GM12878 (cell line): ENCODE data around the gene SLC5A8. TPM values are rescaled to one million over a fixed set of nuclear protein-coding genes. Genes with fewer than 3 reads are reported as not detected.

ENCODE experiments used
- ATAC-seq: fragments of 200-7000 bp; cut with Tn5 transposase; 3 replicates; pipeline ENCODE4 v1.9.1; 2020; ENCODE audit warnings: mild to moderate bottlenecking, moderate library complexity
- BruUV-seq: library from RNA; stranded (reverse); fragments of 400-500 nt; replicated peaks from 2 replicates; lab custom pipeline; 2021; lab: Mats Ljungman, UMichigan
- CTCF ChIA-PET: fragments of 300-600 bp; sonication (Branson Sonifier 250); formaldehyde crosslinking; extraction: SDS; loops from one replicate; lab custom pipeline; 2021; ENCODE audit warnings: inconsistent platforms; lab: Yijun Ruan, JAX
- POLR2A ChIA-PET: fragments of 350-600 bp; formaldehyde crosslinking; extraction: SDS; loops from one replicate; lab custom pipeline; 2021; ENCODE audit warnings: inconsistent platforms; lab: Charles Lee
- RAD21 ChIA-PET: fragments of 300-600 bp; sonication (Branson Sonifier 250); formaldehyde crosslinking; loops from one replicate; lab custom pipeline; 2023; ENCODE audit warnings: antibody characterized with exemption; ENCODE audit not compliant: unreplicated experiment; lab: Charles Lee
- SMC1A ChIA-PET: fragments of 300-600 bp; sonication (Branson Sonifier 250); formaldehyde crosslinking; loops from one replicate; lab custom pipeline; 2023; ENCODE audit not compliant: unreplicated experiment, uncharacterized antibody; lab: Charles Lee
- DNase-seq: peaks from one replicate; pipeline ENCODE4 v3.0.0-alpha.2; 2011; ENCODE audit warnings: low read depth, low spot score
- FAIRE-seq: peaks from 3 replicates; lab custom pipeline; 2011; peaks lifted over from hg19 to GRCh38; lab: Jason Lieb, UNC
- H2AFZ ChIP-seq: 2 replicates; pipeline ENCODE4 v1.6.0; 2011; ENCODE audit warnings: low read depth, low read length, control low read depth; ENCODE audit not compliant: control insufficient read depth
- H3K27ac ChIP-seq: 2 replicates; pipeline ENCODE4 v1.5.1; 2011; ENCODE audit warnings: control low read depth; ENCODE audit not compliant: control insufficient read depth, insufficient read depth
- H3K27me3 ChIP-seq, 2 experiments: replicated peaks in 1 of 2; 2 replicates each; pipeline versions ENCODE4 v1.6.0 to v1.6.1; 2011; ENCODE audit warnings: low read length in 1 of 2; ENCODE audit not compliant: control insufficient read depth in 2 of 2, insufficient read depth in 2 of 2
- H3K36me3 ChIP-seq, 2 experiments: 2 replicates each; pipeline ENCODE4 v1.5.1; 2011; ENCODE audit warnings: low read length in 1 of 2; ENCODE audit not compliant: control insufficient read depth in 2 of 2, insufficient read depth in 2 of 2
- H3K4me1 ChIP-seq: 2 replicates; pipeline ENCODE4 v1.6.1; 2011; ENCODE audit warnings: mild to moderate bottlenecking, low read length, moderate library complexity, mixed read lengths; ENCODE audit not compliant: control insufficient read depth, insufficient read depth
- H3K4me2 ChIP-seq: 2 replicates; pipeline ENCODE4 v1.6.0; 2011; ENCODE audit warnings: control low read depth; ENCODE audit not compliant: control insufficient read depth, insufficient read depth
- H3K4me3 ChIP-seq: fragments of 200-600 bp; sonication (generic); 2 replicates; pipeline ENCODE4 v1.5.1; 2016
- H3K79me2 ChIP-seq: 2 replicates; pipeline ENCODE4 v1.6.0; 2011; ENCODE audit warnings: low read length; ENCODE audit not compliant: control insufficient read depth, insufficient read depth
- H3K9ac ChIP-seq: 2 replicates; pipeline ENCODE4 v1.8.0; 2011; ENCODE audit warnings: low read length, control low read depth, mixed read lengths; ENCODE audit not compliant: control insufficient read depth, insufficient read depth
- H3K9me3 ChIP-seq: replicated peaks from 3 replicates; pipeline ENCODE4 v1.5.1; 2011; ENCODE audit warnings: mild to moderate bottlenecking, low read length; ENCODE audit not compliant: control insufficient read depth, insufficient read depth
- H4K20me1 ChIP-seq: 2 replicates; pipeline ENCODE4 v1.6.0; 2011; ENCODE audit not compliant: control insufficient read depth, insufficient read depth
- NFYB ChIP-seq: IDR thresholded peaks from 2 replicates; pipeline ENCODE4 v1.6.1; 2011; ENCODE audit warnings: low read depth, mild to moderate bottlenecking, low read length, improper control_type of control experiment, moderate library complexity; ENCODE audit not compliant: insufficient read depth
- TCF12 ChIP-seq: IDR thresholded peaks from 2 replicates; pipeline ENCODE4 v1.6.1; 2011; ENCODE audit warnings: low read depth, mild to moderate bottlenecking, low read length
- WGBS: methylation state at CpG from one replicate; pipeline ENCODE4 v1.1.6; 2016; ENCODE audit warnings: low lambda C conversion rate; ENCODE audit not compliant: insufficient replicate concordance, insufficient coverage; ENCODE audit errors: missing lambda C conversion rate; 5-methylcytosine and 5-hydroxymethylcytosine counted together
- in situ Hi-C: fragments of 300-500 bp; cut with MboI; formaldehyde crosslinking; loops from 9 replicates; pipeline ENCODE4 v1.14.3; 2018; ENCODE audit warnings: mixed read lengths
- intact Hi-C: fragments of 100-400 bp; cut with micrococcal nuclease; formaldehyde crosslinking; loops from one replicate; pipeline ENCODE4 v1.14.2; 2022; ENCODE audit not compliant: unreplicated experiment
- polyA plus RNA-seq, 11 experiments: library from polyadenylated mRNA; depleted of rRNA in 4 of 11; unstranded in 6 of 11; stranded (reverse) in 5 of 11; fragments of >200 nt; fragmentation: Nextera tagmentation in 4 of 11; fragmentation: Illumina TruSeq in 1 of 11; extraction: Ambion mirVana in 4 of 11; extraction: Trizol in 1 of 11; gene quantifications; 1 replicate in 1 of 11; 2 replicates in 10 of 11; pipeline versions ENCODE4 v1.2.1 to v1.2.3, GENCODE V29; 2011 to 2016; ENCODE audit warnings: inconsistent platforms in 2 of 11, missing spikeins in 2 of 11, low read depth in 1 of 11
- total RNA-seq, 4 experiments: library from RNA; depleted of rRNA in 3 of 4; stranded (reverse); fragments of >200 nt in 3 of 4; fragmentation: Illumina TruSeq in 1 of 4; extraction: Trizol in 1 of 4; gene quantifications; 2 replicates each; pipeline versions ENCODE4 v1.2.1 to v1.2.3, GENCODE V29; 2013 to 2021
- TF ChIP-seq, protein P1 (sequence below): fragments of 450-650 bp; IDR thresholded peaks from 2 replicates; pipeline ENCODE4 v1.6.1; 2017; ENCODE audit warnings: mild to moderate bottlenecking, moderate library complexity

The SLC5A8 gene
- total and polyA plus RNA-seq, 10 of the 15 experiments (the other 5 are each of a cell fraction or from before 2014, with no cell fraction given), result not detected

DNA sequence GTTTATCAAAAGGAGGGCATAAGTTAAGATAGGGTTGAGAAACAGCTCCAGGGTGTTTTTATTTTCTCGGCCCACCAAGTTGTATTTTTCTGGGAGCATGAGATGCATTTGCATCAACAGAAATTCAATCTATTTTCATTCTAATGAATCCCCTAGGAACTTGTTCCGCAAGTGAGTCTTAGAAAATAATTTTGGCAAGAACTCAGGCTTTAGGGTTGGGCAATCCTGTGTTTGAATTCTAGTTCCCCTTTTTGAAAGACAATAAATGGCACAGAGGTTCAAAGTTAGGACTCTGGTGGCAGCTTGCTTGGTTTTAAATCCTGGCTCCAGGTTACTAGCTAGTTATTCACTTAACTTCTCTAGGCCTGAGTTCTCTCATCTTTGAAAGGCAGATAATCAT, 23.7 kb downstream of the SLC5A8 start (continued):
- TF ChIP-seq, protein P1, sequence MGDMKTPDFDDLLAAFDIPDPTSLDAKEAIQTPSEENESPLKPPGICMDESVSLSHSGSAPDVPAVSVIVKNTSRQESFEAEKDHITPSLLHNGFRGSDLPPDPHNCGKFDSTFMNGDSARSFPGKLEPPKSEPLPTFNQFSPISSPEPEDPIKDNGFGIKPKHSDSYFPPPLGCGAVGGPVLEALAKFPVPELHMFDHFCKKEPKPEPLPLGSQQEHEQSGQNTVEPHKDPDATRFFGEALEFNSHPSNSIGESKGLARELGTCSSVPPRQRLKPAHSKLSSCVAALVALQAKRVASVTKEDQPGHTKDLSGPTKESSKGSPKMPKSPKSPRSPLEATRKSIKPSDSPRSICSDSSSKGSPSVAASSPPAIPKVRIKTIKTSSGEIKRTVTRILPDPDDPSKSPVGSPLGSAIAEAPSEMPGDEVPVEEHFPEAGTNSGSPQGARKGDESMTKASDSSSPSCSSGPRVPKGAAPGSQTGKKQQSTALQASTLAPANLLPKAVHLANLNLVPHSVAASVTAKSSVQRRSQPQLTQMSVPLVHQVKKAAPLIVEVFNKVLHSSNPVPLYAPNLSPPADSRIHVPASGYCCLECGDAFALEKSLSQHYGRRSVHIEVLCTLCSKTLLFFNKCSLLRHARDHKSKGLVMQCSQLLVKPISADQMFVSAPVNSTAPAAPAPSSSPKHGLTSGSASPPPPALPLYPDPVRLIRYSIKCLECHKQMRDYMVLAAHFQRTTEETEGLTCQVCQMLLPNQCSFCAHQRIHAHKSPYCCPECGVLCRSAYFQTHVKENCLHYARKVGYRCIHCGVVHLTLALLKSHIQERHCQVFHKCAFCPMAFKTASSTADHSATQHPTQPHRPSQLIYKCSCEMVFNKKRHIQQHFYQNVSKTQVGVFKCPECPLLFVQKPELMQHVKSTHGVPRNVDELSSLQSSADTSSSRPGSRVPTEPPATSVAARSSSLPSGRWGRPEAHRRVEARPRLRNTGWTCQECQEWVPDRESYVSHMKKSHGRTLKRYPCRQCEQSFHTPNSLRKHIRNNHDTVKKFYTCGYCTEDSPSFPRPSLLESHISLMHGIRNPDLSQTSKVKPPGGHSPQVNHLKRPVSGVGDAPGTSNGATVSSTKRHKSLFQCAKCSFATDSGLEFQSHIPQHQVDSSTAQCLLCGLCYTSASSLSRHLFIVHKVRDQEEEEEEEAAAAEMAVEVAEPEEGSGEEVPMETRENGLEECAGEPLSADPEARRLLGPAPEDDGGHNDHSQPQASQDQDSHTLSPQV, result no peak
- TF ChIP-seq TCF12, result no peak

DNA sequence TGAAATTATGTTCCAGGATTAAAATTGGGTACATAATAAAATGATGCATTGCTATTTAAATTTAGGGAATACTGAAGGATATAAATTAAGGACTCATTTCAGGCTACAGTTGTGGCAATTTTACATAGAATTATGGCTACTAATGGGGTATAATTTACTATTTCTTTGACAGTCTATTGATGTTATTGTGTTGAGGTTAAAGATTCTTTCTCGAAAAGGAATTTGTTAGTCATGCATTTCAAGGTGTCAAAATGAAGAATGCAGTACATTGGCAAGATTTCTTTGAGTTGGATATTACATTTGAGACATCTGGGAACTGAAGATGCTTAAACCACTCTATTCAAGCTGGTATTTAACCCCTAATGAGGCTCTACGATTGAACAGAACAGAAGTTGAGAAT, 28.3 kb downstream of the SLC5A8 start:
- Histone ChIP-seq H4K20me1 (no peaks in the 10 kb centered on the region), H2AFZ (no peak overlapping the region), H3K9ac (no peak overlapping the region), H3K9me3 (no peaks in the 10 kb centered on the region), H3K27me3 (no peaks in the 10 kb centered on the region), H3K27ac (no peak overlapping the region), H3K4me2 (no peak overlapping the region), H3K36me3 (no peaks in the 10 kb centered on the region), H3K4me1 (no peaks in the 10 kb centered on the region), H3K79me2 (no peaks in the 10 kb centered on the region), H3K4me3 (no peak overlapping the region)
- POLR2A ChIA-PET, result no interaction called here
- ATAC-seq, result no peak
- RAD21 ChIA-PET, result no interaction called here
- DNase-seq, result no peak
- SMC1A ChIA-PET, result no interaction called here
- intact Hi-C loops (no loop called here), in situ Hi-C loops (no loop called here)
- no TSS peak for BruUV-seq
- FAIRE-seq, result no peak
- no peak for TF ChIP-seq NFYB
- 0% methylated on average over 2 of the region's 2 CpGs for WGBS
- CTCF ChIA-PET, result interaction anchor here (0.6 kb wide), 1 partner anchor 572 kb away, joined by 3 read pairs; no protein-coding TSS in a partner anchor
